Uterus (tissue), 2 donors: ENCODE results near the gene UQCRC2.

Experiments used
- POLR2A ChIP-seq, 2 donors: fragments of 450-650 bp; IDR thresholded peaks; one replicate each; pipeline ENCODE4 v1.6.1; 2016; ENCODE audit warnings: antibody characterized with exemption in 2 of 2, mild to moderate bottlenecking in 1 of 2, moderate library complexity in 1 of 2
- TF ChIP-seq, protein P1 (sequence below), 4 experiments: fragments of 200-600 bp in 2 of 4; fragments of 450-650 bp in 2 of 4; sonication (generic) in 2 of 4; IDR thresholded peaks; one replicate each; pipeline ENCODE4 v1.5.1; 2016 to 2019; ENCODE audit warnings: antibody characterized with exemption in 4 of 4, mild to moderate bottlenecking in 2 of 4, moderate library complexity in 1 of 4

DNA sequence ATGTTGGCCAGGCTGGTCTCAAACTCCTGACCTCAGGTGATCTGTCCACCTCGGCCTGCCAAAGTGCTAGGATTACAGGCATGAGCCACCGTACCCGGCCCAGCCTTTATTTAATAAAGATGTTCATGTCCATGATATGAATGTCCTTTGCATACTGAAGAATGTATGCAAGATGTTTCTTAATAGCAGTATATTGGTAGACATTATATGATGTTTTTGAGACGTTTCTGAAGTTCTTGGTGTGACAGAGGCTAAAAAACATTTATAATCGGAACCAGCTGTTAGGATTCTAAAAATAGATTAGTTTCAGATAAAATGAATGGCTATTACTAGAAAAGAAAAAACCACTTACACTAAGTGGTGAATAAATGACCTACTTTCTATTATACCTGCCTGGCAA, 36.0 kb downstream of the UQCRC2 start:
- TF ChIP-seq, protein P1, sequence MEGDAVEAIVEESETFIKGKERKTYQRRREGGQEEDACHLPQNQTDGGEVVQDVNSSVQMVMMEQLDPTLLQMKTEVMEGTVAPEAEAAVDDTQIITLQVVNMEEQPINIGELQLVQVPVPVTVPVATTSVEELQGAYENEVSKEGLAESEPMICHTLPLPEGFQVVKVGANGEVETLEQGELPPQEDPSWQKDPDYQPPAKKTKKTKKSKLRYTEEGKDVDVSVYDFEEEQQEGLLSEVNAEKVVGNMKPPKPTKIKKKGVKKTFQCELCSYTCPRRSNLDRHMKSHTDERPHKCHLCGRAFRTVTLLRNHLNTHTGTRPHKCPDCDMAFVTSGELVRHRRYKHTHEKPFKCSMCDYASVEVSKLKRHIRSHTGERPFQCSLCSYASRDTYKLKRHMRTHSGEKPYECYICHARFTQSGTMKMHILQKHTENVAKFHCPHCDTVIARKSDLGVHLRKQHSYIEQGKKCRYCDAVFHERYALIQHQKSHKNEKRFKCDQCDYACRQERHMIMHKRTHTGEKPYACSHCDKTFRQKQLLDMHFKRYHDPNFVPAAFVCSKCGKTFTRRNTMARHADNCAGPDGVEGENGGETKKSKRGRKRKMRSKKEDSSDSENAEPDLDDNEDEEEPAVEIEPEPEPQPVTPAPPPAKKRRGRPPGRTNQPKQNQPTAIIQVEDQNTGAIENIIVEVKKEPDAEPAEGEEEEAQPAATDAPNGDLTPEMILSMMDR (IDR thresholded peaks at IDR 0.05) = no peak
- TF ChIP-seq POLR2A (IDR thresholded peaks at IDR 0.05) = no peak
